DND-41 (cell line): ENCODE results near the gene CRELD1.

Experiments
- ATAC-seq: fragments of 200-7000 bp; cut with Tn5 transposase; 3 replicates; pipeline ENCODE4 v1.9.1; 2021; ENCODE audit warnings: low read depth; ENCODE audit not compliant: insufficient read depth
- DNase-seq: peaks from one replicate; pipeline ENCODE4 v3.0.0-alpha.2; 2020
- H2AFZ ChIP-seq: 2 replicates; pipeline ENCODE4 v1.6.0; 2012; ENCODE audit warnings: low read depth, low read length
- H3K27ac ChIP-seq: 2 replicates; pipeline ENCODE4 v1.5.1; 2012; ENCODE audit warnings: low read length, inconsistent platforms
- H3K27me3 ChIP-seq: fragments of 200-600 bp; sonication (generic); 2 replicates; pipeline ENCODE4 v1.6.0; 2012; ENCODE audit warnings: low read length, mild to moderate bottlenecking, inconsistent platforms; ENCODE audit not compliant: insufficient read depth, poor library complexity
- H3K36me3 ChIP-seq: 2 replicates; pipeline ENCODE4 v1.5.1; 2012; ENCODE audit warnings: low read length, inconsistent platforms; ENCODE audit not compliant: insufficient read depth
- H3K4me1 ChIP-seq: 2 replicates; pipeline ENCODE4 v1.5.1; 2012; ENCODE audit warnings: mild to moderate bottlenecking, low read length; ENCODE audit not compliant: insufficient read depth
- H3K4me2 ChIP-seq: 2 replicates; pipeline ENCODE4 v1.6.0; 2012; ENCODE audit warnings: mild to moderate bottlenecking, moderate library complexity, low read length, inconsistent platforms; ENCODE audit not compliant: insufficient read depth
- H3K4me3 ChIP-seq, 2 experiments: fragments of 200-600 bp in 1 of 2; shearing (Covaris generic) in 1 of 2; 2 replicates each; pipeline ENCODE4 v1.5.1; 2012 to 2016; ENCODE audit warnings: inconsistent platforms in 2 of 2, low read length in 2 of 2, mild to moderate bottlenecking in 2 of 2, low read depth in 1 of 2, moderate library complexity in 1 of 2
- H3K79me2 ChIP-seq: 2 replicates; pipeline ENCODE4 v1.6.0; 2012; ENCODE audit warnings: low read length, inconsistent platforms; ENCODE audit not compliant: insufficient read depth
- H3K9ac ChIP-seq: 2 replicates; pipeline ENCODE4 v1.6.0; 2012; ENCODE audit warnings: low read depth, mild to moderate bottlenecking, inconsistent platforms, low read length, moderate library complexity
- H3K9me3 ChIP-seq: 2 replicates; pipeline ENCODE4 v1.5.1; 2012; ENCODE audit warnings: low read length, moderate library complexity, mild to moderate bottlenecking, inconsistent platforms; ENCODE audit not compliant: insufficient read depth, severe bottlenecking
- H4K20me1 ChIP-seq: 2 replicates; pipeline ENCODE4 v1.6.0; 2012; ENCODE audit warnings: low read length; ENCODE audit not compliant: insufficient read depth
- EZH2 ChIP-seq: IDR thresholded peaks from 3 replicates; pipeline ENCODE4 v1.6.1; 2012; ENCODE audit warnings: borderline replicate concordance, low read depth, mild to moderate bottlenecking, moderate library complexity, low read length, inconsistent platforms; ENCODE audit not compliant: severe bottlenecking
- TF ChIP-seq, protein P1 (sequence below): IDR thresholded peaks from 2 replicates; pipeline ENCODE4 v1.5.1; 2012; ENCODE audit warnings: borderline replicate concordance, low read length, moderate library complexity, mild to moderate bottlenecking; ENCODE audit not compliant: poor library complexity, severe bottlenecking; ENCODE audit errors: extremely low read depth

CRELD1 gene

GRCh38 chr3:9942164-9942563 is 8.5 kb downstream of the CRELD1 start:
- no peak overlapping the region for H2AFZ ChIP-seq
- H3K4me3 ChIP-seq = no peak overlapping the region
- no peak overlapping the region for H3K27ac ChIP-seq
- H3K36me3 ChIP-seq = peaks cover 23% of the 10 kb centered on the region
- no peaks in the 10 kb centered on the region for H3K79me2 ChIP-seq
- H3K4me1 ChIP-seq = no peaks in the 10 kb centered on the region
- H3K9me3 ChIP-seq = no peaks in the 10 kb centered on the region
- no peak overlapping the region for H3K4me2 ChIP-seq
- TF ChIP-seq, protein P1, sequence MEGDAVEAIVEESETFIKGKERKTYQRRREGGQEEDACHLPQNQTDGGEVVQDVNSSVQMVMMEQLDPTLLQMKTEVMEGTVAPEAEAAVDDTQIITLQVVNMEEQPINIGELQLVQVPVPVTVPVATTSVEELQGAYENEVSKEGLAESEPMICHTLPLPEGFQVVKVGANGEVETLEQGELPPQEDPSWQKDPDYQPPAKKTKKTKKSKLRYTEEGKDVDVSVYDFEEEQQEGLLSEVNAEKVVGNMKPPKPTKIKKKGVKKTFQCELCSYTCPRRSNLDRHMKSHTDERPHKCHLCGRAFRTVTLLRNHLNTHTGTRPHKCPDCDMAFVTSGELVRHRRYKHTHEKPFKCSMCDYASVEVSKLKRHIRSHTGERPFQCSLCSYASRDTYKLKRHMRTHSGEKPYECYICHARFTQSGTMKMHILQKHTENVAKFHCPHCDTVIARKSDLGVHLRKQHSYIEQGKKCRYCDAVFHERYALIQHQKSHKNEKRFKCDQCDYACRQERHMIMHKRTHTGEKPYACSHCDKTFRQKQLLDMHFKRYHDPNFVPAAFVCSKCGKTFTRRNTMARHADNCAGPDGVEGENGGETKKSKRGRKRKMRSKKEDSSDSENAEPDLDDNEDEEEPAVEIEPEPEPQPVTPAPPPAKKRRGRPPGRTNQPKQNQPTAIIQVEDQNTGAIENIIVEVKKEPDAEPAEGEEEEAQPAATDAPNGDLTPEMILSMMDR = no peak
- TF ChIP-seq EZH2 = no peak
- ATAC-seq = no peak
- H4K20me1 ChIP-seq = no peaks in the 10 kb centered on the region
- H3K9ac ChIP-seq = no peak overlapping the region
- no peaks in the 10 kb centered on the region for H3K27me3 ChIP-seq
- no peak for DNase-seq

- Histone ChIP-seq H3K27me3 (no peaks in the 10 kb centered on the region), H2AFZ (no peak overlapping the region), H4K20me1 (no peaks in the 10 kb centered on the region), H3K4me2 (no peak overlapping the region), H3K4me1 (no peaks in the 10 kb centered on the region), H3K27ac (no peak overlapping the region), H3K4me3 (no peak overlapping the region), H3K36me3 (peaks cover 13% of the 10 kb centered on the region), H3K9me3 (no peaks in the 10 kb centered on the region), H3K79me2 (no peaks in the 10 kb centered on the region), H3K9ac (no peak overlapping the region)
- ATAC-seq (no peak), DNase-seq (no peak)
- no peak for TF ChIP-seq EZH2
- TF ChIP-seq, protein P1 = no peak
Measured at GRCh38 chr3:9942934-9943690, 9.5 kb downstream of the CRELD1 start.

DNA sequence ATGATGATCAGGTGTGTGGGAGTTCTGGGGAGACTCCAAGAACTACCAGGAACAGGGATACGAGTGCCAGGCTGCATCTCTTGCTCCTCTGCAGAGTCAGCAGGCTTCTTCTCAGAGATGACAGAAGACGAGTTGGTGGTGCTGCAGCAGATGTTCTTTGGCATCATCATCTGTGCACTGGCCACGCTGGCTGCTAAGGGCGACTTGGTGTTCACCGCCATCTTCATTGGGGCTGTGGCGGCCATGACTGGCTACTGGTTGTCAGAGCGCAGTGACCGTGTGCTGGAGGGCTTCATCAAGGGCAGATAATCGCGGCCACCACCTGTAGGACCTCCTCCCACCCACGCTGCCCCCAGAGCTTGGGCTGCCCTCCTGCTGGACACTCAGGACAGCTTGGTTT is 10.6 kb downstream of the CRELD1 start:
- H3K9ac ChIP-seq = no peak overlapping the region
- H3K79me2 ChIP-seq = no peaks in the 10 kb centered on the region
- H3K27ac ChIP-seq = no peak overlapping the region
- H3K4me2 ChIP-seq = no peak overlapping the region
- H3K27me3 ChIP-seq = no peaks in the 10 kb centered on the region
- TF ChIP-seq, protein P1 = no peak
- no peak for TF ChIP-seq EZH2
- H4K20me1 ChIP-seq = no peaks in the 10 kb centered on the region
- H3K36me3 ChIP-seq = peaks cover 13% of the 10 kb centered on the region
- H3K4me3 ChIP-seq = no peak overlapping the region
- ATAC-seq = no peak
- no peaks in the 10 kb centered on the region for H3K9me3 ChIP-seq
- DNase-seq = no peak
- H3K4me1 ChIP-seq = no peaks in the 10 kb centered on the region
- H2AFZ ChIP-seq = no peak overlapping the region
